ENCODE data around the gene ZNF488. TPM values are rescaled to one million over a fixed set of nuclear protein-coding genes. Genes with fewer than 3 reads are reported as not detected.

The ZNF488 gene
- total RNA-seq, 4 donors from 2014 or later, result 0.21 TPM; not detected in 2

GRCh38 chr10:47323087-47323486 is 61.0 kb downstream of the ZNF488 start:
- no peaks in the 10 kb centered on the region for H3K27me3 ChIP-seq
- H3K4me3 ChIP-seq, result no peak overlapping the region
- TF ChIP-seq CTCF (IDR thresholded peaks at IDR 0.05) (no peak), POLR2A (IDR thresholded peaks at IDR 0.05) (no peak)
- no peaks in the 10 kb centered on the region for H3K9me3 ChIP-seq
- DNase-seq, result no peak
- intact Hi-C loops (cut with DNase I; ENCODE audit: low total_unique reads), result no loop called here
- H3K36me3 ChIP-seq, result no peaks in the 10 kb centered on the region
- H3K4me1 ChIP-seq, result no peaks in the 10 kb centered on the region
- H3K27ac ChIP-seq, result no peak overlapping the region

GRCh38 chr10:47322300-47323061 is 61.6 kb downstream of the ZNF488 start, which contains the start of gene GDF2:
Gene GDF2, plus strand, starts transcription at chr10:47322454. Its CDS starts 215 bp downstream, at chr10:47322669.
- no peak within 1 kb of the TSS for H3K4me3 ChIP-seq
- no peaks in the 10 kb centered on the region for H3K36me3 ChIP-seq
- no peaks in the 10 kb centered on the region for H3K4me1 ChIP-seq
- no peaks in the 10 kb centered on the region for H3K9me3 ChIP-seq
- DNase-seq, result no peak
- intact Hi-C loops (cut with DNase I; ENCODE audit: low total_unique reads), result no loop called here
- no peaks in the 10 kb centered on the region for H3K27me3 ChIP-seq
- no peak within 1 kb of the TSS for H3K27ac ChIP-seq
- TF ChIP-seq POLR2A (IDR thresholded peaks at IDR 0.05) (no peak), CTCF (IDR thresholded peaks at IDR 0.05) (no peak)

GRCh38 chr10:47321521-47322195 is 62.4 kb downstream of the ZNF488 start:
- intact Hi-C loops (cut with DNase I; ENCODE audit: low total_unique reads), result no loop called here
- H3K9me3 ChIP-seq, result no peaks in the 10 kb centered on the region
- H3K36me3 ChIP-seq, result no peaks in the 10 kb centered on the region
- H3K4me3 ChIP-seq, result no peak overlapping the region
- TF ChIP-seq CTCF (IDR thresholded peaks at IDR 0.05) (no peak), POLR2A (IDR thresholded peaks at IDR 0.05) (no peak)
- DNase-seq, result no peak
- H3K27me3 ChIP-seq, result no peaks in the 10 kb centered on the region
- no peak overlapping the region for H3K27ac ChIP-seq
- no peaks in the 10 kb centered on the region for H3K4me1 ChIP-seq

GRCh38 chr10:47320812-47321211 is 63.3 kb downstream of the ZNF488 start:
- TF ChIP-seq POLR2A (IDR thresholded peaks at IDR 0.05) (no peak), CTCF (IDR thresholded peaks at IDR 0.05) (no peak)
- no peaks in the 10 kb centered on the region for H3K9me3 ChIP-seq
- H3K27me3 ChIP-seq, result no peaks in the 10 kb centered on the region
- DNase-seq, result no peak
- intact Hi-C loops (cut with DNase I; ENCODE audit: low total_unique reads), result no loop called here
- H3K4me3 ChIP-seq, result no peak overlapping the region
- no peaks in the 10 kb centered on the region for H3K36me3 ChIP-seq
- H3K4me1 ChIP-seq, result no peaks in the 10 kb centered on the region
- no peak overlapping the region for H3K27ac ChIP-seq

- TF ChIP-seq CTCF (IDR thresholded peaks at IDR 0.05) (no peak), POLR2A (IDR thresholded peaks at IDR 0.05) (no peak)
- no peak for DNase-seq
- no peaks in the 10 kb centered on the region for H3K27me3 ChIP-seq
- no peaks in the 10 kb centered on the region for H3K36me3 ChIP-seq
- H3K27ac ChIP-seq, result no peak overlapping the region
- intact Hi-C loops (cut with DNase I; ENCODE audit: low total_unique reads), result no loop called here
- no peaks in the 10 kb centered on the region for H3K4me1 ChIP-seq
- H3K9me3 ChIP-seq, result no peaks in the 10 kb centered on the region
- no peak overlapping the region for H3K4me3 ChIP-seq
Observed at GRCh38 chr10:47319784-47320183, 64.3 kb downstream of the ZNF488 start.
